ENCODE measurements around the gene ZBTB7C. TPM values are rescaled to one million over a fixed set of nuclear protein-coding genes. Genes with fewer than 3 reads are reported as not detected.

The ZBTB7C gene
- polyA plus RNA-seq, 1 donor (not counting 4 experiments of a cell fraction or from before 2014, with no cell fraction given) = 0.58 TPM

- Histone ChIP-seq H3K4me1 (ENCODE audit: control insufficient read depth, extremely low read depth, insufficient read depth, low read length) (peaks cover 24% of the 10 kb centered on the region), H4K20me1 (ENCODE audit: control insufficient read depth, extremely low read depth, insufficient read depth, low read length) (no peaks in the 10 kb centered on the region), H3K27ac (ENCODE audit: control insufficient read depth, insufficient read depth, low read length) (no peak overlapping the region), H3K36me3 (ENCODE audit: control insufficient read depth in 2 of 2, extremely low read depth in 1 of 2, insufficient read depth in 2 of 2, low read length in 2 of 2) (no peaks in the 10 kb centered on the region), H3K9ac (ENCODE audit: control insufficient read depth, extremely low read depth, insufficient read depth, low read length) (no peak overlapping the region), H3K9me3 (ENCODE audit: control insufficient read depth, low read depth, low read length) (no peaks in the 10 kb centered on the region), H2AFZ (ENCODE audit: control insufficient read depth, low read length) (no peak overlapping the region), H3K4me2 (ENCODE audit: control insufficient read depth, extremely low read depth, insufficient read depth, low read depth, low read length) (no peak overlapping the region), H3K27me3 (ENCODE audit: control insufficient read depth, extremely low read depth, insufficient read depth, low read length) (peaks cover 19% of the 10 kb centered on the region), H3K9me1 (ENCODE audit: control insufficient read depth, extremely low read depth, insufficient read depth, low read length) (no peaks in the 10 kb centered on the region), H3K79me2 (ENCODE audit: control insufficient read depth, insufficient read depth, low read length) (no peaks in the 10 kb centered on the region), H3K4me3 (ENCODE audit: control insufficient read depth in 2 of 3, extremely low read depth in 1 of 3, insufficient read depth in 2 of 3, low read depth in 1 of 3, low read length in 3 of 3) (no peak overlapping the region)
- dilution Hi-C loops (cut with MboI; ENCODE audit: extremely low pct_ligation_motif_present, low sequenced_read_pairs) = no loop called here
- DNase-seq (ENCODE audit: low read depth, low spot score) (no peak), FAIRE-seq (no peak)
- TF ChIP-seq CTCF (optimal IDR thresholded peaks at IDR 0.05 in 1 of 3, IDR thresholded peaks at IDR 0.05 in 1 of 3, conservative IDR thresholded peaks at IDR 0.05 in 1 of 3; ENCODE audit: extremely low read depth in 1 of 3, insufficient read depth in 2 of 3, low read length in 3 of 3) = no peak
- no peak for TF ChIP-seq EZH2 (IDR thresholded peaks at IDR 0.05; ENCODE audit: low read length)
Measured at GRCh38 chr18:48405978-48406377, 3.2 kb downstream of the ZBTB7C start.

GRCh38 chr18:48404716-48405507, 4.3 kb downstream of the ZBTB7C start:
- peak overlapping the region in 2 of 3 experiments; percentile 7 to 40 for H3K4me3 ChIP-seq (ENCODE audit: control insufficient read depth in 2 of 3, extremely low read depth in 1 of 3, insufficient read depth in 2 of 3, low read depth in 1 of 3, low read length in 3 of 3)
- dilution Hi-C loops (cut with MboI; ENCODE audit: extremely low pct_ligation_motif_present, low sequenced_read_pairs) = no loop called here
- H3K27ac ChIP-seq (ENCODE audit: control insufficient read depth, insufficient read depth, low read length) = no peak overlapping the region
- no peaks in the 10 kb centered on the region for H3K36me3 ChIP-seq (ENCODE audit: control insufficient read depth in 2 of 2, extremely low read depth in 1 of 2, insufficient read depth in 2 of 2, low read length in 2 of 2)
- H3K9me1 ChIP-seq (ENCODE audit: control insufficient read depth, extremely low read depth, insufficient read depth, low read length) = no peaks in the 10 kb centered on the region
- no peak overlapping the region for H3K9ac ChIP-seq (ENCODE audit: control insufficient read depth, extremely low read depth, insufficient read depth, low read length)
- H3K79me2 ChIP-seq (ENCODE audit: control insufficient read depth, insufficient read depth, low read length) = no peaks in the 10 kb centered on the region
- peak; percentile 90 for FAIRE-seq
- DNase-seq (ENCODE audit: low read depth, low spot score) = no peak
- peaks cover 19% of the 10 kb centered on the region for H3K4me1 ChIP-seq (ENCODE audit: control insufficient read depth, extremely low read depth, insufficient read depth, low read length)
- peak overlapping the region; percentile 52 for H3K4me2 ChIP-seq (ENCODE audit: control insufficient read depth, extremely low read depth, insufficient read depth, low read depth, low read length)
- no peaks in the 10 kb centered on the region for H3K9me3 ChIP-seq (ENCODE audit: control insufficient read depth, low read depth, low read length)
- H4K20me1 ChIP-seq (ENCODE audit: control insufficient read depth, extremely low read depth, insufficient read depth, low read length) = no peaks in the 10 kb centered on the region
- peaks cover 16% of the 10 kb centered on the region for H3K27me3 ChIP-seq (ENCODE audit: control insufficient read depth, extremely low read depth, insufficient read depth, low read length)
- TF ChIP-seq EZH2 (IDR thresholded peaks at IDR 0.05; ENCODE audit: low read length) (no peak), CTCF (optimal IDR thresholded peaks at IDR 0.05 in 1 of 3, IDR thresholded peaks at IDR 0.05 in 1 of 3, conservative IDR thresholded peaks at IDR 0.05 in 1 of 3; ENCODE audit: extremely low read depth in 1 of 3, insufficient read depth in 2 of 3, low read length in 3 of 3) (no peak)
- H2AFZ ChIP-seq (ENCODE audit: control insufficient read depth, low read length) = no peak overlapping the region
